Measurements from ENCODE around the gene WDR62.

GRCh38 chr19:36079389-36079945 is 24.8 kb downstream of the WDR62 start:
- TF ChIP-seq CTCF (IDR thresholded peaks at IDR 0.05; ENCODE audit: poor library complexity, severe bottlenecking): no peak
- no peak for TF ChIP-seq EP300 (conservative IDR thresholded peaks at IDR 0.05; ENCODE audit: poor library complexity, severe bottlenecking)
- TF ChIP-seq POLR2AphosphoS5 (IDR thresholded peaks at IDR 0.05): no peak
- no peak for TF ChIP-seq EZH2 (IDR thresholded peaks at IDR 0.05; ENCODE audit: borderline replicate concordance, insufficient read depth, low read length, poor library complexity, severe bottlenecking)

All from neural cell (in vitro differentiated cells).